NCI-H2029 (cell line): ENCODE results near the gene CMSS1.

Source experiments
- DNase-seq: peaks from one replicate; lab custom pipeline; 2025; lab: John Stamatoyannopoulos, UW

Gene CMSS1

GRCh38 chr3:99997293-99997692 is 179.6 kb downstream of the CMSS1 start:
- no peak for DNase-seq

- no peak for DNase-seq
Observed at GRCh38 chr3:99999536-99999935, 181.9 kb downstream of the CMSS1 start.

GRCh38 chr3:100001083-100001482 is 183.4 kb downstream of the CMSS1 start:
- DNase-seq, result no peak

- DNase-seq, result no peak
Observed at GRCh38 chr3:100001526-100002270, 184.0 kb downstream of the CMSS1 start.

- DNase-seq, result peak; percentile 10
Observed at GRCh38 chr3:100002599-100003350, 185.1 kb downstream of the CMSS1 start.

GRCh38 chr3:100003609-100004503 is 186.2 kb downstream of the CMSS1 start:
- DNase-seq, result no peak

GRCh38 chr3:100004931-100005330 is 187.3 kb downstream of the CMSS1 start:
- no peak for DNase-seq

GRCh38 chr3:100005665-100006393 is 188.2 kb downstream of the CMSS1 start:
- DNase-seq, result no peak

- no peak for DNase-seq
Observed at GRCh38 chr3:100006570-100007271, 189.1 kb downstream of the CMSS1 start.

GRCh38 chr3:100007313-100007712 is 189.7 kb downstream of the CMSS1 start:
- no peak for DNase-seq

GRCh38 chr3:100008081-100008698 is 190.5 kb downstream of the CMSS1 start:
- DNase-seq, result no peak

- no peak for DNase-seq
Observed at GRCh38 chr3:100009276-100010086, 191.8 kb downstream of the CMSS1 start.

GRCh38 chr3:100010087-100010417 is 192.4 kb downstream of the CMSS1 start:
- DNase-seq, result no peak

GRCh38 chr3:100018806-100019205 is 201.1 kb downstream of the CMSS1 start:
- no peak for DNase-seq

GRCh38 chr3:100019719-100020118 is 202.1 kb downstream of the CMSS1 start:
- no peak for DNase-seq

- DNase-seq, result no peak
Observed at GRCh38 chr3:100020876-100021644, 203.4 kb downstream of the CMSS1 start.

GRCh38 chr3:100022506-100022905 is 204.8 kb downstream of the CMSS1 start:
- DNase-seq, result no peak

- peak; percentile 81 for DNase-seq
Observed at GRCh38 chr3:100023150-100023549, 205.5 kb downstream of the CMSS1 start.

GRCh38 chr3:100023595-100023994 is 205.9 kb downstream of the CMSS1 start:
- DNase-seq, result no peak
